ENCODE measurements around the gene PHACTR3. TPM values are rescaled to one million over a fixed set of nuclear protein-coding genes. Genes with fewer than 3 reads are reported as not detected.
A peak's percentile ranks its signal among the peaks of the same experiment; 100 is the strongest.
"Not testable (repeated sequence)": the region's sequence is repeated elsewhere in the genome, so short reads cannot be mapped to it uniquely, and the experiment has no call there.

PHACTR3 gene
- total RNA-seq, 5 donors from 2014 or later (not counting 1 experiment from before 2014, with no cell fraction given) = not detected

- no peak overlapping the region for H3K4me3 Mint-ChIP-seq
These were observed 233.5 kb downstream of the PHACTR3 start for GRCh38 chr20:59837623-59838394.

GRCh38 chr20:59839400-59839799 is 235.1 kb downstream of the PHACTR3 start:
- ChIA-PET POLR2A (no interaction called here), CTCF (no interaction called here)
- H3K9me3 Mint-ChIP-seq = no peaks in the 10 kb centered on the region
- no peak overlapping the region for H3K4me3 Mint-ChIP-seq
- no peaks in the 10 kb centered on the region for H3K9me3 ChIP-seq
- no peaks in the 10 kb centered on the region for H3K4me1 ChIP-seq (ENCODE audit: control insufficient read depth in 1 of 2, extremely low read depth in 1 of 2, insufficient read depth in 2 of 2, low read length in 2 of 2)
- ATAC-seq (replicated peaks in 1 of 4) (no peak), DNase-seq (no peak)
- H3K4me1 Mint-ChIP-seq = peaks cover 0 to 5% (median 0%) of the 10 kb centered on the region in 3 donors
- H3K36me3 ChIP-seq (ENCODE audit: control insufficient read depth in 2 of 2, extremely low read depth in 1 of 2, insufficient read depth in 1 of 2, low read length in 1 of 2) = no peaks in the 10 kb centered on the region
- no peak overlapping the region for H3K27ac Mint-ChIP-seq
- WGBS (ENCODE audit: insufficient coverage) = 67% methylated on average over 2 of the region's 5 CpGs
- peaks cover 24 to 43% of the 10 kb centered on the region in 2 donors for H3K27me3 Mint-ChIP-seq
- H3K36me3 Mint-ChIP-seq = no peaks in the 10 kb centered on the region
- H3K27me3 ChIP-seq (replicated peaks in 1 of 2; ENCODE audit: control insufficient read depth in 2 of 2, extremely low read depth in 1 of 2, insufficient read depth in 2 of 2, low read length in 1 of 2) = peaks cover 6 to 19% of the 10 kb centered on the region in 2 experiments
- no peak overlapping the region for H3K27ac ChIP-seq (ENCODE audit: low read length)
- no peak overlapping the region for H3K4me3 ChIP-seq (ENCODE audit: control insufficient read depth in 1 of 2, extremely low read depth in 1 of 2, low read length in 1 of 2)

More at GRCh38 chr20:59837623-59838394, 233.5 kb downstream of the PHACTR3 start:
- DNase-seq = no peak
- Histone ChIP-seq H3K36me3 (ENCODE audit: control insufficient read depth in 2 of 2, extremely low read depth in 1 of 2, insufficient read depth in 1 of 2, low read length in 1 of 2) (no peaks in the 10 kb centered on the region), H3K4me1 (ENCODE audit: control insufficient read depth in 1 of 2, extremely low read depth in 1 of 2, insufficient read depth in 2 of 2, low read length in 2 of 2) (no peaks in the 10 kb centered on the region), H3K4me3 (ENCODE audit: control insufficient read depth in 1 of 2, extremely low read depth in 1 of 2, low read length in 1 of 2) (no peak overlapping the region), H3K9me3 (no peaks in the 10 kb centered on the region), H3K27ac (ENCODE audit: low read length) (no peak overlapping the region), H3K27me3 (replicated peaks in 1 of 2; ENCODE audit: control insufficient read depth in 2 of 2, extremely low read depth in 1 of 2, insufficient read depth in 2 of 2, low read length in 1 of 2) (peaks cover 6 to 32% of the 10 kb centered on the region in 2 experiments)
- Mint-ChIP-seq H3K9me3 (no peaks in the 10 kb centered on the region), H3K27ac (no peak overlapping the region), H3K36me3 (no peaks in the 10 kb centered on the region), H3K4me1 (peaks cover 0 to 5% (median 0%) of the 10 kb centered on the region in 3 donors), H3K27me3 (peaks cover 33 to 45% of the 10 kb centered on the region in 2 donors)
- POLR2A ChIA-PET = no interaction called here
- CTCF ChIA-PET = no interaction called here
- ATAC-seq (replicated peaks in 1 of 4) = no peak
- WGBS (ENCODE audit: insufficient coverage) = no CpG with 5 or more reads among the region's 4 CpGs

GRCh38 chr20:59845472-59845871 is 241.1 kb downstream of the PHACTR3 start:
- no CpG with 5 or more reads among the region's 3 CpGs for WGBS (ENCODE audit: insufficient coverage)
- H3K27ac ChIP-seq (ENCODE audit: low read length) = no peak overlapping the region
- H3K27ac Mint-ChIP-seq = no peak overlapping the region
- no peaks in the 10 kb centered on the region for H3K4me1 Mint-ChIP-seq
- no peaks in the 10 kb centered on the region for H3K9me3 Mint-ChIP-seq
- no peaks in the 10 kb centered on the region for H3K36me3 Mint-ChIP-seq
- H3K27me3 ChIP-seq (replicated peaks in 1 of 2; ENCODE audit: control insufficient read depth in 2 of 2, extremely low read depth in 1 of 2, insufficient read depth in 2 of 2, low read length in 1 of 2) = peaks cover 0 to 3% of the 10 kb centered on the region in 2 experiments
- POLR2A ChIA-PET = no interaction called here
- H3K4me3 ChIP-seq (ENCODE audit: control insufficient read depth in 1 of 2, extremely low read depth in 1 of 2, low read length in 1 of 2) = no peak overlapping the region
- H3K9me3 ChIP-seq = no peaks in the 10 kb centered on the region
- H3K27me3 Mint-ChIP-seq = peaks cover 0 to 23% of the 10 kb centered on the region in 2 donors
- H3K4me1 ChIP-seq (ENCODE audit: control insufficient read depth in 1 of 2, extremely low read depth in 1 of 2, insufficient read depth in 2 of 2, low read length in 2 of 2) = no peaks in the 10 kb centered on the region
- no peak overlapping the region for H3K4me3 Mint-ChIP-seq
- no peaks in the 10 kb centered on the region for H3K36me3 ChIP-seq (ENCODE audit: control insufficient read depth in 2 of 2, extremely low read depth in 1 of 2, insufficient read depth in 1 of 2, low read length in 1 of 2)
- CTCF ChIA-PET = no interaction called here
- no peak for ATAC-seq (replicated peaks in 1 of 4)
- no peak for DNase-seq

- ChIA-PET CTCF (no interaction called here), POLR2A (no interaction called here)
- Histone ChIP-seq H3K4me3 (ENCODE audit: control insufficient read depth in 1 of 2, extremely low read depth in 1 of 2, low read length in 1 of 2) (no peak overlapping the region), H3K9me3 (no peaks in the 10 kb centered on the region), H3K36me3 (ENCODE audit: control insufficient read depth in 2 of 2, extremely low read depth in 1 of 2, insufficient read depth in 1 of 2, low read length in 1 of 2) (no peaks in the 10 kb centered on the region), H3K4me1 (ENCODE audit: control insufficient read depth in 1 of 2, extremely low read depth in 1 of 2, insufficient read depth in 2 of 2, low read length in 2 of 2) (no peaks in the 10 kb centered on the region), H3K27me3 (replicated peaks in 1 of 2; ENCODE audit: control insufficient read depth in 2 of 2, extremely low read depth in 1 of 2, insufficient read depth in 2 of 2, low read length in 1 of 2) (no peaks in the 10 kb centered on the region), H3K27ac (ENCODE audit: low read length) (no peak overlapping the region)
- no peak overlapping the region for H3K27ac Mint-ChIP-seq
- ATAC-seq (replicated peaks in 1 of 4) = no peak
- H3K36me3 Mint-ChIP-seq = no peaks in the 10 kb centered on the region
- H3K9me3 Mint-ChIP-seq = no peaks in the 10 kb centered on the region
- peaks cover 0 to 6% of the 10 kb centered on the region in 2 donors for H3K27me3 Mint-ChIP-seq
- no peak for DNase-seq
- H3K4me3 Mint-ChIP-seq = no peak overlapping the region
- no peaks in the 10 kb centered on the region for H3K4me1 Mint-ChIP-seq
- WGBS (ENCODE audit: insufficient coverage) = no CpG with 5 or more reads among the region's 2 CpGs
These were observed 243.8 kb downstream of the PHACTR3 start for GRCh38 chr20:59848182-59848581.

- POLR2A ChIA-PET = no interaction called here
- H3K4me1 ChIP-seq (ENCODE audit: control insufficient read depth in 1 of 2, extremely low read depth in 1 of 2, insufficient read depth in 2 of 2, low read length in 2 of 2) = no peaks in the 10 kb centered on the region
- H3K27ac ChIP-seq (ENCODE audit: low read length) = no peak overlapping the region
- Mint-ChIP-seq H3K4me3 (no peak overlapping the region), H3K9me3 (no peaks in the 10 kb centered on the region), H3K27ac (no peak overlapping the region), H3K4me1 (no peaks in the 10 kb centered on the region), H3K27me3 (peaks cover 0 to 3% of the 10 kb centered on the region in 2 donors), H3K36me3 (no peaks in the 10 kb centered on the region)
- no peaks in the 10 kb centered on the region for H3K9me3 ChIP-seq
- H3K4me3 ChIP-seq (ENCODE audit: control insufficient read depth in 1 of 2, extremely low read depth in 1 of 2, low read length in 1 of 2) = no peak overlapping the region
- H3K27me3 ChIP-seq (replicated peaks in 1 of 2; ENCODE audit: control insufficient read depth in 2 of 2, extremely low read depth in 1 of 2, insufficient read depth in 2 of 2, low read length in 1 of 2) = no peaks in the 10 kb centered on the region
- CTCF ChIA-PET = interaction anchor here in 1 of 2 donors (0.6 kb wide), 1 partner anchor 12 kb away, joined by 3 read pairs; no protein-coding TSS in a partner anchor
- WGBS (ENCODE audit: insufficient coverage) = no CpG with 5 or more reads among the region's 7 CpGs
- no peaks in the 10 kb centered on the region for H3K36me3 ChIP-seq (ENCODE audit: control insufficient read depth in 2 of 2, extremely low read depth in 1 of 2, insufficient read depth in 1 of 2, low read length in 1 of 2)
- ATAC-seq (replicated peaks in 1 of 4) (no peak), DNase-seq (peak in 1 of 35 experiments; percentile 18)
These were observed 245.8 kb downstream of the PHACTR3 start for GRCh38 chr20:59850018-59850641.

GRCh38 chr20:59856526-59856925 is 252.2 kb downstream of the PHACTR3 start:
- H3K4me3 ChIP-seq (ENCODE audit: control insufficient read depth in 1 of 2, extremely low read depth in 1 of 2, low read length in 1 of 2); ATAC-seq (replicated peaks in 1 of 4); DNase-seq; H3K27me3 Mint-ChIP-seq; H3K9me3 ChIP-seq; POLR2A ChIA-PET; H3K4me1 ChIP-seq (ENCODE audit: control insufficient read depth in 1 of 2, extremely low read depth in 1 of 2, insufficient read depth in 2 of 2, low read length in 2 of 2); H3K4me3 Mint-ChIP-seq; H3K4me1 Mint-ChIP-seq; CTCF ChIA-PET; H3K27me3 ChIP-seq (replicated peaks in 1 of 2; ENCODE audit: control insufficient read depth in 2 of 2, extremely low read depth in 1 of 2, insufficient read depth in 2 of 2, low read length in 1 of 2); H3K36me3 ChIP-seq (ENCODE audit: control insufficient read depth in 2 of 2, extremely low read depth in 1 of 2, insufficient read depth in 1 of 2, low read length in 1 of 2); H3K27ac Mint-ChIP-seq; H3K27ac ChIP-seq (ENCODE audit: low read length): not testable (repeated sequence)
- Mint-ChIP-seq H3K36me3 (peaks cover 22% of the 10 kb centered on the region), H3K9me3 (peaks cover 3 to 21% (median 5%) of the 10 kb centered on the region in 3 donors)
- no CpG with 5 or more reads among the region's 1 CpG for WGBS (ENCODE audit: insufficient coverage)
